Retinal pigment epithelial cell (primary cell): ENCODE results near the gene CNOT10.
"Not testable (repeated sequence)": the region's sequence is repeated elsewhere in the genome, so short reads cannot be mapped to it uniquely, and the experiment has no call there.

ENCODE experiments used
- DNase-seq: peaks from one replicate; pipeline ENCODE4 v3.0.0-alpha.2; 2010; ENCODE audit warnings: low read depth
- H3K4me3 ChIP-seq: 2 replicates; pipeline ENCODE4 v1.5.1; 2011; ENCODE audit warnings: mild to moderate bottlenecking, low read length, control low read depth, moderate library complexity
- TF ChIP-seq, protein P1 (sequence below): conservative IDR thresholded peaks from 2 replicates; pipeline ENCODE4 v1.5.1; 2011; ENCODE audit warnings: low read depth, low read length, control low read depth, inconsistent platforms

The CNOT10 gene

DNA sequence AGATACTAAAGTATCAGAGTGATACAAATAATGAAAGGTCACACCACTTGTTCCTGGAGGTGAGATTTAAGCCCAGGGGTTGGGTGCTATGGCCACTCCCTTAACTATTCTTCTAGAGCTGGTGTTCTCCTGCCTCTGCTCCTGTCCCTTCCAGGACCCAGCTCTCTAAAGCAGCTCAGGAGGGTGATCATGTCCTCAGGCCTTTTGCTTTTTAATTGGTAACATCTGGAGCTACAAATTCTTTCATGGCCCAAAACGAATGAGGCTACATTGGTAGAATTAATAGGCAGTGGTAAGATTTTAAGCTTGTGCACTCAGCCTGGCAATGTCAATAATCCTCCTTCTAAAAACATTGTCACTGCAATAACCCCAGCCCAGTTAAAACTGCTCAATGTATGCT is 38.2 kb upstream of the CNOT10 start:
- no peak for DNase-seq
- TF ChIP-seq, protein P1, sequence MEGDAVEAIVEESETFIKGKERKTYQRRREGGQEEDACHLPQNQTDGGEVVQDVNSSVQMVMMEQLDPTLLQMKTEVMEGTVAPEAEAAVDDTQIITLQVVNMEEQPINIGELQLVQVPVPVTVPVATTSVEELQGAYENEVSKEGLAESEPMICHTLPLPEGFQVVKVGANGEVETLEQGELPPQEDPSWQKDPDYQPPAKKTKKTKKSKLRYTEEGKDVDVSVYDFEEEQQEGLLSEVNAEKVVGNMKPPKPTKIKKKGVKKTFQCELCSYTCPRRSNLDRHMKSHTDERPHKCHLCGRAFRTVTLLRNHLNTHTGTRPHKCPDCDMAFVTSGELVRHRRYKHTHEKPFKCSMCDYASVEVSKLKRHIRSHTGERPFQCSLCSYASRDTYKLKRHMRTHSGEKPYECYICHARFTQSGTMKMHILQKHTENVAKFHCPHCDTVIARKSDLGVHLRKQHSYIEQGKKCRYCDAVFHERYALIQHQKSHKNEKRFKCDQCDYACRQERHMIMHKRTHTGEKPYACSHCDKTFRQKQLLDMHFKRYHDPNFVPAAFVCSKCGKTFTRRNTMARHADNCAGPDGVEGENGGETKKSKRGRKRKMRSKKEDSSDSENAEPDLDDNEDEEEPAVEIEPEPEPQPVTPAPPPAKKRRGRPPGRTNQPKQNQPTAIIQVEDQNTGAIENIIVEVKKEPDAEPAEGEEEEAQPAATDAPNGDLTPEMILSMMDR, result no peak
- H3K4me3 ChIP-seq, result no peak overlapping the region

DNA sequence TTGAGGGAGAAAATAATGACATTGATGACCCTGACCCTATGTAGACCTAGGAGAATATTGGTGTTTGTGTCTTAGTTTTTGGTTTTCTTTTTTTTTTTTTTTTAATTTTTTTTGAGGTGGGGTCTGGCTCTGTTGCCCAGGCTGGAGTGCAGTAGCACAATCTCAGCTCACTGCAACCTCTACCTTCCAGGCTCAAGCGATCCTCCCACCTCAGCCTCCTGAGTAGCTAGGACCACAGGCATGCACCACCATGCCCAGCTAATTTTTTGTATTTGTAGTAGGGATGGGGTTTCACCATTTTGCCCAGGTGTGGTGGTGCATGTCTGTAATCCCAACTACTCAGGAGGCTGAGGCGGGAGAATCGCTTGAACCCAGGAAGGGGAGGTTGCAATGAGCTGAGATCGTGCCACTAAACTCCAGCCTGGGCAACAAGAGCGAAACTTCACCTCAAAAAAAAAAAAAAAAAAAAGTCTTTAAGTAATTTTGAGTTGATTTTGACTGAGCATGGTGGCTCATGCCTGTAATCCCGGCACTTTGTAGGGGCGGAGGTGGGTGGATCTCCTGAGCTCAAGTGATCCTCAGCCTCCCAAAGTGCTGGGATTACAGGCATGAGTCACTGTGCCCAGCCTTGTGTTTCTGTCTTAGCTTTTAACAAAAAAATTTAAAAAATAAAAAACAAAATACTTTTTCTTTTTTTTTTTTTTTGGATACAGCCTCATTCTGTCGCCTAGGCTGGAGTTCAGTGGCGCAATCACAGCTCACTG is 32.5 kb upstream of the CNOT10 start:
- not testable (repeated sequence) for DNase-seq

DNA sequence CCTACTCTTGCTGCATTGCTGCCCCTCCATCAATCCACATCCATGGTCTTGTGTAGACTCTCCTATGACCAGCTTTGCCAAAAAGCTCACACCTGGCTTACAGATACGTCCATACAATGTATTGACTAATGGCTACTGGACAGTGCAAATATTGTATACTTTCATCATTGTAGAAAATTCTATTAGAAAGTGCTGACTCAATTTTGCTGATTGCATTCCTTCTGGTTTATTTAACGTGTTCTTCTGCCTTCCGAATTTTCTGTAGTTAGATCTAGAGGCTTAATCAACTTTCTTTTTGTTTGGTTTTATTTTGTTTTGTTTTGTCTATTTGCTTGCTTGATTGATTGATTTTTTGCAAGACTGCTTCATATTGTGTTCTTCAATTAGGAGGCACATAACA is 29.8 kb upstream of the CNOT10 start:
- DNase-seq, result no peak
- no peak overlapping the region for H3K4me3 ChIP-seq
- TF ChIP-seq, protein P1, result no peak

More for the DNA sequence above, 32.5 kb upstream of the CNOT10 start:
- not testable (repeated sequence) for H3K4me3 ChIP-seq

DNA sequence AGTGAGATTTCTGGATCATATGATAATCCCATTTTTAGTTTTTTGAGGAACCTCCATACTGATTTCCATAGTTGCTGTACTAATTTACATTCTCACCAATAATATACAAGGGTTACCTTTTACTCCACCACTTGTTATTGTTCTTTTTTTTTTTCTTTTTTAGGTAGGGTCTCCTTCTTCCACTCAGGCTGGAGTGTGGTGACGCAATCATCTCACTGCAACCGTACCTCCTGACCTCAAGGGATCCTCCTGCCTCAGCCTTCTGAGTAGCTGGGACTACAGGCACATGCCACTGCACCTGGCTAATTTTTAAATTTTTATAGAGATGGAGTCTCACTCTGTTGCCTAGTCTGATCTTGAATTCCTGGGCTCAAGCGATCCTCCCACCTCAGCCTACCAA is 24.4 kb upstream of the CNOT10 start:
- TF ChIP-seq, protein P1, result no peak
- H3K4me3 ChIP-seq, result no peak overlapping the region
- no peak for DNase-seq

DNA sequence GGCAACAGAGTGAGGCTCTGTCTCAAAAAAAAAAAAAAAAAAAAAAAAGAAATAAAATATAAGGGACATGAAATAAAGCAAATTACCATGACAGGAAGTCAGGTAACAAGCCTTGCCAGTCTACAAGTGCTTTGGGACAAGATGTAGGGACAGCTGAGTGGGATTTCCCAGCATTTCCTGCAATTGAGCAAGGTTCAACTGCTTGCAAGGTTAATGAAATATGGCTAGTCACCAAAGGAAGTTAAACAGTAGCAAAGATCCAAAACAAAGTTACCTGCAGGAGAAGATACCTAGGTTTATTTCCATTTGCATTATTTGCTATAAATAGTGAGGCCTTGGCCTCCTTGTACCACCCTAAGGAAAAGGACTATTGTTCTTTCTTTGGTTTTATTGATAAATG is 22.3 kb upstream of the CNOT10 start:
- TF ChIP-seq, protein P1, result no peak
- DNase-seq, result no peak
- no peak overlapping the region for H3K4me3 ChIP-seq

DNA sequence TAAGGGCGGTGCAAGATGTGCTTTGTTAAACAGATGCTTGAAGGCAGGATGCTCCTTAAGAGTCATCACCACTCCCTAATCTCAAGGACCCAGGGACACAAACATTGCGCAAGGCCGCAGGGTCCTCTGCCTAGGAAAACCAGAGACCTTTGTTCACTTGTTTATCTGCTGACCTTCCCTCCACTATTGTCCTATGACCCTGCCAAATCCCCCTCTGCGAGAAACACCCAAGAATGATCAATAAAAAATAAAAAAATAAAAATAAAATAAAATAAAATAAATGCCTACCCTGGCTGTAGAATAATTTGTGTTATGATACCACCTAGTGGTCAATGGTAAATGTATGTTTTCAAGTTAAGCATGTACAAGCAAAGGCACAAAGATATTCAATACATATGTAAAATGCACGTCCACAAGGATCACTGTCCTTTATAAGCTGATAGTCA is 20.3 kb upstream of the CNOT10 start:
- TF ChIP-seq, protein P1, result peak; percentile 33
- not testable (repeated sequence) for DNase-seq, H3K4me3 ChIP-seq

DNA sequence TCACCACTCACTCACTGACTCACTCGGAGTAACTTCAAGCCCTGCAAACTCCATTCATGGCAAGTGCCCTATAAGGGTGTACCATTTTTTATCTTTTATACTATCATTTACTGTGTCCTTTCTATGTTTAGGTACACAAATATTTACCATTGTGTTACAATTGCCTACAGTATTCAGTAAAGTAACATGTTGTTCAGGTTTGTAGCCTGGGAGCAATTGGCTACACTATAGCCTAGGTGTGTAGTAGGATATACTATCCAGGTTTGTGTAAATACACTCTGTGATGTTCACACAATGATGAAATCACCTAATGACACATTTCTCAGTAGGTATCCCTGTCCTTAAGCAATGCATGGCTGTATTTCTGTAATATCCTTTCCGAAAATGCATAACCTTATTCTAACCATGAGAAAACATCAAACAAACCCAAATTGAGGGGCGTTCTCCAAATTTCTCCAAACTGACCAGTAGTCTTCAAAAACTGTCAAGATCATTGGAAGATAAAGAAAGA is 17.9 kb upstream of the CNOT10 start:
- H3K4me3 ChIP-seq, result no peak overlapping the region
- DNase-seq, result no peak
- TF ChIP-seq, protein P1, result no peak

DNA sequence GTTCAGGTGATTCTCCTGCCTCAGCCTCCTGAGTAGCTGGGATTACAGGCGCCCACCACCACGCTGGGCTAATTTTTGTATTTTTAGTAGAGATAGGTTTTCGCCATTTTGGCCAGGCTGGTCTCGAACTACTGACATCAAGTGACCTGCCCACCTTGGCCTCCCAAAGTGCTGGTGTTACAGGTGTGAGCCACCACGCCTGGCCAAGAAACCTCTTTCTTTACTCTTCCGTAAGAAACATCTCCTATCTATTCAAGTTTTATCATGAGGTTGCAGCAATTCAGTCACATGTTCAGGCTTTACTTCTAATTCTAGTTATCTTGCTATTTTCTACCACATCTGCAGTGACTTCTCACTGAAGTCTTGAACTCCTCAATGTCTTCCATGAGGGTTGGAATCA is 15.8 kb upstream of the CNOT10 start:
- not testable (repeated sequence) for H3K4me3 ChIP-seq, DNase-seq

DNA sequence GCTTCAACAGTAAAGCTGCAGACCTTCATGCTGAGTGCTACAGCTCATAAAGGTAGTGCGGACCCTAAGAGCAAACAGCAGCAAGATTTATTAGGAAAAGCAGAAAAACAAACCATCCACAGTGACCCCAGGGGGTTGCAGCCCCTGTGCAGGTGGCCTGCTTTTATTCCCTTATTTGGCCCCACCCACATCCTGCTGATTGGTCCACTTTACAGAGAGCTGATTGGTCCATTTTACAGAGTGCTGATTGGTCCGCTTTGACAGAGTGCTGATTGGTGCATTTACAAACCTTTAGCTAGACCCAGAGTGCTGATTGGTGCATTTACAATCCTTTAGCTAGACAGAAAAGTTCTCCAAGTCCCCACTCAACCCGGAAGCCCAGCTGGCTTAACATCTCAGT is 11.3 kb upstream of the CNOT10 start:
- DNase-seq, H3K4me3 ChIP-seq: not testable (repeated sequence)
